GM23338 (cell line): ENCODE data around the gene ASTL. TPM values are rescaled to one million over a fixed set of nuclear protein-coding genes. Genes with fewer than 3 reads are reported as not detected.

Source experiments
- ATAC-seq: fragments of 200-7000 bp; cut with Tn5 transposase; 3 replicates; pipeline ENCODE4 v1.9.1; 2020
- DNase-seq: peaks from one replicate; pipeline ENCODE4 v3.0.0-alpha.2; 2015; ENCODE audit warnings: low spot score
- H2AFZ ChIP-seq: fragments of 200-600 bp; sonication (generic); 2 replicates; pipeline ENCODE4 v1.8.0; 2016; ENCODE audit warnings: antibody characterized with exemption, mild to moderate bottlenecking, moderate library complexity
- H3F3A ChIP-seq: fragments of 200-600 bp; sonication (generic); replicated peaks from 2 replicates; pipeline ENCODE4 v1.8.0; 2017; ENCODE audit warnings: antibody characterized with exemption, mixed run types, low read depth
- H3K27ac ChIP-seq: fragments of 200-600 bp; sonication (generic); 2 replicates; pipeline ENCODE4 v1.6.1; 2016; ENCODE audit warnings: low read depth
- H3K27me3 ChIP-seq: fragments of 200-600 bp; sonication (generic); 2 replicates; pipeline ENCODE4 v1.8.0; 2016; ENCODE audit warnings: mild to moderate bottlenecking, mixed run types, moderate library complexity; ENCODE audit not compliant: insufficient read depth
- H3K36me3 ChIP-seq: fragments of 200-600 bp; sonication (generic); 2 replicates; pipeline ENCODE4 v1.8.0; 2016; ENCODE audit warnings: mild to moderate bottlenecking; ENCODE audit not compliant: insufficient read depth
- H3K4me1 ChIP-seq: fragments of 200-600 bp; sonication (generic); 2 replicates; pipeline ENCODE4 v1.8.0; 2016; ENCODE audit warnings: mild to moderate bottlenecking, moderate library complexity; ENCODE audit not compliant: insufficient read depth
- H3K4me2 ChIP-seq: fragments of 200-600 bp; sonication (generic); 2 replicates; pipeline ENCODE4 v1.7.1; 2017; ENCODE audit warnings: mixed run types
- H3K4me3 ChIP-seq: fragments of 200-600 bp; sonication (generic); 2 replicates; pipeline ENCODE4 v1.6.1; 2016; ENCODE audit warnings: mixed run types
- H3K79me2 ChIP-seq: fragments of 200-600 bp; sonication (generic); replicated peaks from 2 replicates; pipeline ENCODE4 v1.8.0; 2017; ENCODE audit warnings: mild to moderate bottlenecking; ENCODE audit not compliant: insufficient read depth
- H3K9me2 ChIP-seq: fragments of 200-600 bp; sonication (generic); 2 replicates; pipeline ENCODE4 v1.8.0; 2017; ENCODE audit not compliant: insufficient read depth
- H4K20me1 ChIP-seq: fragments of 200-600 bp; sonication (generic); replicated peaks from 2 replicates; pipeline ENCODE4 v1.8.0; 2017; ENCODE audit warnings: mild to moderate bottlenecking; ENCODE audit not compliant: insufficient read depth
- H3K27ac Mint-ChIP-seq: 2 replicates; pipeline ENCODE4 v1.8.0; 2020; ENCODE audit warnings: inconsistent platforms, mild to moderate bottlenecking, moderate library complexity, mixed read lengths
- H3K27me3 Mint-ChIP-seq: 3 replicates; pipeline ENCODE4 v1.8.0; 2022; ENCODE audit warnings: low read depth, mild to moderate bottlenecking, moderate library complexity, mixed read lengths, inconsistent platforms; ENCODE audit not compliant: insufficient read depth, poor library complexity
- H3K36me3 Mint-ChIP-seq: 3 replicates; pipeline ENCODE4 v1.8.0; 2021; ENCODE audit warnings: low read depth, mild to moderate bottlenecking, inconsistent platforms, moderate library complexity, mixed read lengths
- H3K4me1 Mint-ChIP-seq: 3 replicates; pipeline ENCODE4 v1.8.0; 2020; ENCODE audit warnings: mild to moderate bottlenecking, inconsistent platforms, mixed read lengths
- H3K4me3 Mint-ChIP-seq: 3 replicates; pipeline ENCODE4 v1.8.0; 2021; ENCODE audit warnings: moderate library complexity, mild to moderate bottlenecking, inconsistent platforms, mixed read lengths
- H3K9me3 Mint-ChIP-seq: 3 replicates; pipeline ENCODE4 v1.8.0; 2020; ENCODE audit warnings: moderate library complexity, mild to moderate bottlenecking, inconsistent platforms, mixed read lengths
- CREB1 ChIP-seq: fragments of 250-450 bp; sonication (Bioruptor Pico); IDR thresholded peaks from 2 replicates; pipeline ENCODE4 v1.5.0; 2020; ENCODE audit warnings: low read depth, mild to moderate bottlenecking, moderate library complexity
- NANOG ChIP-seq: IDR thresholded peaks from 2 replicates; pipeline ENCODE4 v1.6.1; 2016; ENCODE audit warnings: antibody characterized with exemption, borderline replicate concordance
- polyA plus RNA-seq: library from polyadenylated mRNA; unstranded; fragments of >200 nt; fragmentation: Nextera tagmentation; extraction: Ambion mirVana; gene quantifications from 2 replicates; pipeline ENCODE4 v1.2.1, GENCODE V29; 2016
- total RNA-seq: library from RNA; depleted of rRNA; stranded (reverse); fragments of >200 nt; shearing (Covaris generic); gene quantifications from 2 replicates; pipeline ENCODE4 v1.2.3, GENCODE V29; 2014
- TF ChIP-seq, protein P1 (sequence below), 2 experiments: fragments of 200-600 bp in 1 of 2; sonication (generic) in 1 of 2; conservative IDR thresholded peaks; 2 replicates each; pipeline versions ENCODE4 v1.5.1 to v1.6.1; 2016 to 2017; ENCODE audit warnings: antibody characterized with exemption in 2 of 2, low read depth in 2 of 2, mild to moderate bottlenecking in 2 of 2, moderate library complexity in 1 of 2

The ASTL gene
- total and polyA plus RNA-seq, 2 experiments from 2014 or later, result 0.23 TPM; not detected in 1

DNA sequence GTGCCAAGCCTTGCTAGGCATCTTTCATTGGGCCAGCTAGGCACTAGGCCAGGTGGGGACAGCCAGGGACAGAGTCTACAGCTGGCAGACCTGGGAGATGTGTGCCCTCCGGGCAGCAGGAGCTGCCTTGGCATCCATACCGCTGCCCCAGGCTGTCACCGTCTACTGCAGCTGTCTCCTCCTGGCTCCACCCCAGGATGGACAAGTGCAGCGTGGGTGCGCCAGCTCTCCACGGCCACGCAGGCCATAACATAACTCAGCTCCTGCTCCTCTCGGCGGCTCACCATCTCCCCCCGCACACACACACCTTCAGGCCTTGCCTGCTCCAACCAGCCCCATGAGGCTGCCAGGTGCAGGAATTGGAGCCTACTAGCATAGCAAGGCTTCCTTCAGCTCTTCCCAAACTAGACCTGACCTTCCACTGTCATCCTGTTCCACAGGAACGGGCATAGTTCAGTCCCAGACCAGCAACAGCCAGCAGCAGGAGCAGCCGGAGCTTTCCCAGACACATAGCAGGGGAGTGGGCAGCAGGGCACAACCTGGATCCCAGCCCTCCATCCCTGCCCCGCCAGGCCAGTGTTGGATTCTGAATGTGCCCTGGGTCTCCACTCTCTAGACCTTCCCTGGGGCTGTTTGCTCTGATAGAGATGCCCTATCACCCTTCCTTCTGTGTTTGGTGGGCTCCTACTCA is 19.5 kb downstream of the ASTL start (continued):
- no peak for TF ChIP-seq NANOG

- Mint-ChIP-seq H3K4me1 (peaks cover 29% of the 10 kb centered on the region), H3K4me3 (peak overlapping the region; percentile 69), H3K27me3 (peaks cover 32% of the 10 kb centered on the region), H3K36me3 (no peaks in the 10 kb centered on the region; the same call in 2 of the 3 replicates), H3K27ac (no peak overlapping the region), H3K9me3 (peaks cover 4% of the 10 kb centered on the region; the same call in 2 of the 3 replicates)
- Histone ChIP-seq H3K9me2 (no peaks in the 10 kb centered on the region), H3F3A (no peaks in the 10 kb centered on the region), H3K27me3 (peaks cover 27% of the 10 kb centered on the region), H4K20me1 (no peaks in the 10 kb centered on the region), H3K4me1 (peaks cover 6% of the 10 kb centered on the region; the same call in 1 of the 2 replicates), H3K79me2 (no peaks in the 10 kb centered on the region), H3K4me2 (peak overlapping the region; percentile 88), H2AFZ (peak overlapping the region; percentile 83; the same call in 1 of the 2 replicates), H3K36me3 (no peaks in the 10 kb centered on the region), H3K27ac (no peak overlapping the region), H3K4me3 (peak overlapping the region; percentile 74)
- TF ChIP-seq, protein P1, sequence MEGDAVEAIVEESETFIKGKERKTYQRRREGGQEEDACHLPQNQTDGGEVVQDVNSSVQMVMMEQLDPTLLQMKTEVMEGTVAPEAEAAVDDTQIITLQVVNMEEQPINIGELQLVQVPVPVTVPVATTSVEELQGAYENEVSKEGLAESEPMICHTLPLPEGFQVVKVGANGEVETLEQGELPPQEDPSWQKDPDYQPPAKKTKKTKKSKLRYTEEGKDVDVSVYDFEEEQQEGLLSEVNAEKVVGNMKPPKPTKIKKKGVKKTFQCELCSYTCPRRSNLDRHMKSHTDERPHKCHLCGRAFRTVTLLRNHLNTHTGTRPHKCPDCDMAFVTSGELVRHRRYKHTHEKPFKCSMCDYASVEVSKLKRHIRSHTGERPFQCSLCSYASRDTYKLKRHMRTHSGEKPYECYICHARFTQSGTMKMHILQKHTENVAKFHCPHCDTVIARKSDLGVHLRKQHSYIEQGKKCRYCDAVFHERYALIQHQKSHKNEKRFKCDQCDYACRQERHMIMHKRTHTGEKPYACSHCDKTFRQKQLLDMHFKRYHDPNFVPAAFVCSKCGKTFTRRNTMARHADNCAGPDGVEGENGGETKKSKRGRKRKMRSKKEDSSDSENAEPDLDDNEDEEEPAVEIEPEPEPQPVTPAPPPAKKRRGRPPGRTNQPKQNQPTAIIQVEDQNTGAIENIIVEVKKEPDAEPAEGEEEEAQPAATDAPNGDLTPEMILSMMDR (conservative IDR thresholded peaks at IDR 0.05; ENCODE audit: low read depth in 2 of 2), result peak; percentile 40 to 50
- TF ChIP-seq NANOG, result no peak
- ATAC-seq (peak; percentile 14), DNase-seq (peak; percentile 42)
These were observed 20.4 kb downstream of the ASTL start for GRCh38 chr2:96117701-96118588.

- ATAC-seq, result peak; percentile 73
- H3K36me3 ChIP-seq, result no peaks in the 10 kb centered on the region
- H3K36me3 Mint-ChIP-seq, result no peaks in the 10 kb centered on the region; the same call in 2 of the 3 replicates
- peaks cover 32% of the 10 kb centered on the region for H3K27me3 Mint-ChIP-seq
- H3K4me3 ChIP-seq, result peak overlapping the region; percentile 74
- DNase-seq, result peak; percentile 78
- H3K27ac ChIP-seq, result no peak overlapping the region
- H3K9me2 ChIP-seq, result no peaks in the 10 kb centered on the region
- H3K4me1 Mint-ChIP-seq, result peaks cover 29% of the 10 kb centered on the region
- peaks cover 27% of the 10 kb centered on the region for H3K27me3 ChIP-seq
- H3K4me2 ChIP-seq, result peak overlapping the region; percentile 88
- H2AFZ ChIP-seq, result peak overlapping the region; percentile 83
- no peaks in the 10 kb centered on the region for H3F3A ChIP-seq
- H3K4me1 ChIP-seq, result peaks cover 6% of the 10 kb centered on the region; the same call in 1 of the 2 replicates
- H4K20me1 ChIP-seq, result no peaks in the 10 kb centered on the region
- H3K79me2 ChIP-seq, result no peaks in the 10 kb centered on the region
- H3K27ac Mint-ChIP-seq, result no peak overlapping the region
- H3K4me3 Mint-ChIP-seq, result peak overlapping the region; percentile 69
- no peak for TF ChIP-seq CREB1
- TF ChIP-seq, protein P1 (conservative IDR thresholded peaks at IDR 0.05; ENCODE audit: low read depth in 2 of 2), result peak; percentile 48 to 63
- peaks cover 4% of the 10 kb centered on the region; the same call in 2 of the 3 replicates for H3K9me3 Mint-ChIP-seq
These were observed 21.3 kb downstream of the ASTL start for GRCh38 chr2:96116879-96117533.
